ENCODE data around the gene PLBD1.

Gene PLBD1

DNA sequence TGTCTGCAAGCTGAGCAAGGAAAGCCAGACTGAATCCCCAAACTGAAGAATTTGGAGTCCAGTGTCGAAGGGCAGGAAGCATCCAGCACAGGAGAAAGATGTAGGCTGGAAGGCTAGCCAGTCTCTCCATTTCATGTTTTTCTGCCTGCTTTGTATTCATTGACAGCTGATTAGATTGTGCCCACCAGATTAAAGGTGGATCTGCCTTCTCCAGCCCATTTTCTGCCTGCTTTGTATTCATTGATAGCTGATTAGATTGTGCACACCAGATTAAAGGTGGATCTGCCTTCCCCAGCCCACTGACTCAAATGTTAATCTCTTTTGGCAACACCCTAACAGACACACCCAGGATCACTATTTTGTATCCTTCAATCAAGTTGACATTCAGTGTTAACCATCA, 85.3 kb downstream of the PLBD1 start:
- DNase-seq (ENCODE audit: low read depth in 1 of 2, low spot score in 1 of 2): no peak
- TF ChIP-seq POLR2AphosphoS5 (IDR thresholded peaks at IDR 0.05; ENCODE audit: low read depth): no peak
- TF ChIP-seq, protein P1, sequence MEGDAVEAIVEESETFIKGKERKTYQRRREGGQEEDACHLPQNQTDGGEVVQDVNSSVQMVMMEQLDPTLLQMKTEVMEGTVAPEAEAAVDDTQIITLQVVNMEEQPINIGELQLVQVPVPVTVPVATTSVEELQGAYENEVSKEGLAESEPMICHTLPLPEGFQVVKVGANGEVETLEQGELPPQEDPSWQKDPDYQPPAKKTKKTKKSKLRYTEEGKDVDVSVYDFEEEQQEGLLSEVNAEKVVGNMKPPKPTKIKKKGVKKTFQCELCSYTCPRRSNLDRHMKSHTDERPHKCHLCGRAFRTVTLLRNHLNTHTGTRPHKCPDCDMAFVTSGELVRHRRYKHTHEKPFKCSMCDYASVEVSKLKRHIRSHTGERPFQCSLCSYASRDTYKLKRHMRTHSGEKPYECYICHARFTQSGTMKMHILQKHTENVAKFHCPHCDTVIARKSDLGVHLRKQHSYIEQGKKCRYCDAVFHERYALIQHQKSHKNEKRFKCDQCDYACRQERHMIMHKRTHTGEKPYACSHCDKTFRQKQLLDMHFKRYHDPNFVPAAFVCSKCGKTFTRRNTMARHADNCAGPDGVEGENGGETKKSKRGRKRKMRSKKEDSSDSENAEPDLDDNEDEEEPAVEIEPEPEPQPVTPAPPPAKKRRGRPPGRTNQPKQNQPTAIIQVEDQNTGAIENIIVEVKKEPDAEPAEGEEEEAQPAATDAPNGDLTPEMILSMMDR (IDR thresholded peaks at IDR 0.05; ENCODE audit: insufficient read depth, low read length): no peak
- TF ChIP-seq, protein P2, sequence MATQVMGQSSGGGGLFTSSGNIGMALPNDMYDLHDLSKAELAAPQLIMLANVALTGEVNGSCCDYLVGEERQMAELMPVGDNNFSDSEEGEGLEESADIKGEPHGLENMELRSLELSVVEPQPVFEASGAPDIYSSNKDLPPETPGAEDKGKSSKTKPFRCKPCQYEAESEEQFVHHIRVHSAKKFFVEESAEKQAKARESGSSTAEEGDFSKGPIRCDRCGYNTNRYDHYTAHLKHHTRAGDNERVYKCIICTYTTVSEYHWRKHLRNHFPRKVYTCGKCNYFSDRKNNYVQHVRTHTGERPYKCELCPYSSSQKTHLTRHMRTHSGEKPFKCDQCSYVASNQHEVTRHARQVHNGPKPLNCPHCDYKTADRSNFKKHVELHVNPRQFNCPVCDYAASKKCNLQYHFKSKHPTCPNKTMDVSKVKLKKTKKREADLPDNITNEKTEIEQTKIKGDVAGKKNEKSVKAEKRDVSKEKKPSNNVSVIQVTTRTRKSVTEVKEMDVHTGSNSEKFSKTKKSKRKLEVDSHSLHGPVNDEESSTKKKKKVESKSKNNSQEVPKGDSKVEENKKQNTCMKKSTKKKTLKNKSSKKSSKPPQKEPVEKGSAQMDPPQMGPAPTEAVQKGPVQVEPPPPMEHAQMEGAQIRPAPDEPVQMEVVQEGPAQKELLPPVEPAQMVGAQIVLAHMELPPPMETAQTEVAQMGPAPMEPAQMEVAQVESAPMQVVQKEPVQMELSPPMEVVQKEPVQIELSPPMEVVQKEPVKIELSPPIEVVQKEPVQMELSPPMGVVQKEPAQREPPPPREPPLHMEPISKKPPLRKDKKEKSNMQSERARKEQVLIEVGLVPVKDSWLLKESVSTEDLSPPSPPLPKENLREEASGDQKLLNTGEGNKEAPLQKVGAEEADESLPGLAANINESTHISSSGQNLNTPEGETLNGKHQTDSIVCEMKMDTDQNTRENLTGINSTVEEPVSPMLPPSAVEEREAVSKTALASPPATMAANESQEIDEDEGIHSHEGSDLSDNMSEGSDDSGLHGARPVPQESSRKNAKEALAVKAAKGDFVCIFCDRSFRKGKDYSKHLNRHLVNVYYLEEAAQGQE (IDR thresholded peaks at IDR 0.05; ENCODE audit: insufficient replicate concordance, low read depth): no peak
- TF ChIP-seq SPI1 (IDR thresholded peaks at IDR 0.05; ENCODE audit: borderline replicate concordance, low read depth): no peak
- TF ChIP-seq GABPA (IDR thresholded peaks at IDR 0.05; ENCODE audit: low read depth): no peak
- Histone ChIP-seq H3K4me3 (replicated peaks; ENCODE audit: insufficient read depth, low read length) (no peak overlapping the region), H3K27ac (replicated peaks) (no peak overlapping the region), H3K27me3 (ENCODE audit: insufficient read depth, poor library complexity, severe bottlenecking) (no peaks in the 10 kb centered on the region)

DNA sequence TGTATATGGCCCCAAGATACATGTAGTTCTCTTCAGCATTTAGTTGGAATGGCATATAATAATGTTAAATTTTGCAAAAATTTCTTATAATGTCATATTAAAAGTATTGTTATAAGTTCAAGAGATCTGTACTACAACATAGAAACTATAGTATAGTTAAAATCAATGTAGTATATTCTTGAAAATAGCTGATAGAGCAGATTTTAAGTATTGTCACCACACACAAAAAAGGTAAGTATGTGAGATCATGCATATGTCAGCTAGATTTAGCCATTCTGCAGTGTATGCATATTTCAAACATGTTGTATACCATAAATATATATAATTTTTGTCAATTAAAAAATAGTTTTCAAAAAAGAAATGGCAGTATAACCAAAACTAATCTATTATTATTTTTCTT, 86.5 kb downstream of the PLBD1 start:
- TF ChIP-seq SPI1 (IDR thresholded peaks at IDR 0.05; ENCODE audit: borderline replicate concordance, low read depth) (no peak), GABPA (IDR thresholded peaks at IDR 0.05; ENCODE audit: low read depth) (no peak), POLR2AphosphoS5 (IDR thresholded peaks at IDR 0.05; ENCODE audit: low read depth) (no peak)
- TF ChIP-seq, protein P2 (IDR thresholded peaks at IDR 0.05; ENCODE audit: insufficient replicate concordance, low read depth): no peak
- TF ChIP-seq, protein P1 (IDR thresholded peaks at IDR 0.05; ENCODE audit: insufficient read depth, low read length): no peak
- no peak for DNase-seq (ENCODE audit: low read depth in 1 of 2, low spot score in 1 of 2)
- Histone ChIP-seq H3K4me3 (replicated peaks; ENCODE audit: insufficient read depth, low read length) (no peak overlapping the region), H3K27me3 (ENCODE audit: insufficient read depth, poor library complexity, severe bottlenecking) (no peaks in the 10 kb centered on the region), H3K27ac (replicated peaks) (no peak overlapping the region)

DNA sequence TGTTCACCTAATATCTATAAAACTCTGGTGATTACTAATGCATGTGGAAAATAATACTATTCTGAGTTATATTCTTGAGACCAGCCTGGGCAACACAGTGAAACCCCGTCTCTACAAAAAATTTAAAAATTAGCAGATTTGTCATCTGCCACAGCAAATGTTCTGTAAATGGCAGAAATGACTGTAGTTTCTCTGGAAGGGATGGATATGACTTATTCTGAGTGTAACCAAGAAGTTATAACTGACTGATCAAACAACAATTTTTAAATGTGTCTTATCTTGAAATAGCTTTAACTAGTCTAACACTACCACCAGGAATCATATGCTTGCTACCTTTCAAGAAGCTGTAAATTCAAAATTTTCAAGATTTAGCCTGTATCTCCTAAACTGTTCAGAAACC, 88.7 kb downstream of the PLBD1 start:
- no peak overlapping the region for H3K27ac ChIP-seq (replicated peaks)
- no peak overlapping the region for H3K4me3 ChIP-seq (replicated peaks; ENCODE audit: insufficient read depth, low read length)
- H3K27me3 ChIP-seq (ENCODE audit: insufficient read depth, poor library complexity, severe bottlenecking): no peaks in the 10 kb centered on the region
- no peak for DNase-seq (ENCODE audit: low read depth in 1 of 2, low spot score in 1 of 2)
- TF ChIP-seq, protein P2 (IDR thresholded peaks at IDR 0.05; ENCODE audit: insufficient replicate concordance, low read depth): no peak
- TF ChIP-seq, protein P1 (IDR thresholded peaks at IDR 0.05; ENCODE audit: insufficient read depth, low read length): no peak
- TF ChIP-seq SPI1 (IDR thresholded peaks at IDR 0.05; ENCODE audit: borderline replicate concordance, low read depth) (no peak), POLR2AphosphoS5 (IDR thresholded peaks at IDR 0.05; ENCODE audit: low read depth) (no peak), GABPA (IDR thresholded peaks at IDR 0.05; ENCODE audit: low read depth) (no peak)
